ENCODE results near the gene MCF2L2. TPM values are rescaled to one million over a fixed set of nuclear protein-coding genes. Genes with fewer than 3 reads are reported as not detected.

The MCF2L2 gene
- polyA plus RNA-seq, 1 experiment, result 0.11 TPM

- no peaks in the 10 kb centered on the region for H3K27me3 ChIP-seq (ENCODE audit: control insufficient read depth, insufficient read depth, low read length)
- no peak for DNase-seq (ENCODE audit: low read depth)
- ChIA-PET POLR2A (no interaction called here), CTCF (no interaction called here)
- H3K36me3 ChIP-seq (ENCODE audit: control insufficient read depth, insufficient read depth, low read length), result no peaks in the 10 kb centered on the region
- TF ChIP-seq CTCF (IDR thresholded peaks at IDR 0.05; ENCODE audit: insufficient read depth, low read depth, low read length), result no peak
- no peak overlapping the region for H3K4me3 ChIP-seq (ENCODE audit: low read depth, low read length)
Observed at GRCh38 chr3:183277260-183277659, 151.2 kb downstream of the MCF2L2 start.

- H3K4me3 ChIP-seq (ENCODE audit: low read depth, low read length), result no peak overlapping the region
- H3K27me3 ChIP-seq (ENCODE audit: control insufficient read depth, insufficient read depth, low read length), result no peaks in the 10 kb centered on the region
- ChIA-PET CTCF (no interaction called here), POLR2A (no interaction called here)
- no peaks in the 10 kb centered on the region for H3K36me3 ChIP-seq (ENCODE audit: control insufficient read depth, insufficient read depth, low read length)
- TF ChIP-seq CTCF (IDR thresholded peaks at IDR 0.05; ENCODE audit: insufficient read depth, low read depth, low read length), result no peak
- DNase-seq (ENCODE audit: low read depth), result no peak
Observed at GRCh38 chr3:183275937-183276336, 152.5 kb downstream of the MCF2L2 start.

GRCh38 chr3:183275418-183275817 lies 153.0 kb downstream of the MCF2L2 start:
- ChIA-PET CTCF (no interaction called here), POLR2A (no interaction called here)
- Histone ChIP-seq H3K36me3 (ENCODE audit: control insufficient read depth, insufficient read depth, low read length) (no peaks in the 10 kb centered on the region), H3K4me3 (ENCODE audit: low read depth, low read length) (no peak overlapping the region), H3K27me3 (ENCODE audit: control insufficient read depth, insufficient read depth, low read length) (no peaks in the 10 kb centered on the region)
- DNase-seq (ENCODE audit: low read depth), result no peak
- TF ChIP-seq CTCF (IDR thresholded peaks at IDR 0.05; ENCODE audit: insufficient read depth, low read depth, low read length), result no peak

- DNase-seq (ENCODE audit: low read depth), result no peak
- ChIA-PET POLR2A (no interaction called here), CTCF (no interaction called here)
- H3K36me3 ChIP-seq (ENCODE audit: control insufficient read depth, insufficient read depth, low read length), result no peaks in the 10 kb centered on the region
- TF ChIP-seq CTCF (IDR thresholded peaks at IDR 0.05; ENCODE audit: insufficient read depth, low read depth, low read length), result no peak
- H3K4me3 ChIP-seq (ENCODE audit: low read depth, low read length), result no peak overlapping the region
- no peaks in the 10 kb centered on the region for H3K27me3 ChIP-seq (ENCODE audit: control insufficient read depth, insufficient read depth, low read length)
Observed at GRCh38 chr3:183274609-183275008, 153.8 kb downstream of the MCF2L2 start.

GRCh38 chr3:183272791-183273190 lies 155.6 kb downstream of the MCF2L2 start:
- DNase-seq (ENCODE audit: low read depth), result no peak
- no peaks in the 10 kb centered on the region for H3K27me3 ChIP-seq (ENCODE audit: control insufficient read depth, insufficient read depth, low read length)

More at GRCh38 chr3:183272791-183273190, 155.6 kb downstream of the MCF2L2 start:
- ChIA-PET POLR2A (no interaction called here), CTCF (no interaction called here)
- TF ChIP-seq CTCF (IDR thresholded peaks at IDR 0.05; ENCODE audit: insufficient read depth, low read depth, low read length), result no peak
- H3K4me3 ChIP-seq (ENCODE audit: low read depth, low read length), result no peak overlapping the region
- H3K36me3 ChIP-seq (ENCODE audit: control insufficient read depth, insufficient read depth, low read length), result no peaks in the 10 kb centered on the region

All from BJ (cell line).